Measurements from ENCODE around the gene NARF.

NARF gene

GRCh38 chr17:82479602-82480001 lies 21.1 kb downstream of the NARF start:
- DNase-seq, result no peak

- no peak for DNase-seq
Measured at GRCh38 chr17:82480318-82480717, 21.8 kb downstream of the NARF start.

- DNase-seq, result no peak
Measured at GRCh38 chr17:82483204-82483660, 24.7 kb downstream of the NARF start.

GRCh38 chr17:82483836-82484235 lies 25.3 kb downstream of the NARF start:
- DNase-seq, result no peak

GRCh38 chr17:82486231-82487094 lies 27.9 kb downstream of the NARF start:
- DNase-seq, result no peak

GRCh38 chr17:82487910-82488309 lies 29.4 kb downstream of the NARF start:
- no peak for DNase-seq

- DNase-seq, result no peak
Measured at GRCh38 chr17:82489117-82489516, 30.6 kb downstream of the NARF start.

GRCh38 chr17:82489851-82490511 lies 31.4 kb downstream of the NARF start:
- peak; percentile 32 for DNase-seq

- peak; percentile 92 for DNase-seq
Measured at GRCh38 chr17:82490512-82491195, 32.1 kb downstream of the NARF start.

- no peak for DNase-seq
Measured at GRCh38 chr17:82491196-82491530, 32.6 kb downstream of the NARF start.

- no peak for DNase-seq
Measured at GRCh38 chr17:82491533-82491932, 33.0 kb downstream of the NARF start.

- no peak for DNase-seq
Measured at GRCh38 chr17:82492643-82493225, 34.2 kb downstream of the NARF start.

- DNase-seq, result no peak
Measured at GRCh38 chr17:82493226-82493781, 34.8 kb downstream of the NARF start.

GRCh38 chr17:82494236-82495055 lies 35.9 kb downstream of the NARF start:
- DNase-seq, result peak; percentile 96

- DNase-seq, result peak; percentile 96
Measured at GRCh38 chr17:82495844-82496528, 37.4 kb downstream of the NARF start.

GRCh38 chr17:82496529-82497434 lies 38.2 kb downstream of the NARF start:
- DNase-seq, result peak; percentile 95

- DNase-seq, result peak; percentile 71
Measured at GRCh38 chr17:82497483-82498405, 39.2 kb downstream of the NARF start.

- no peak for DNase-seq
Measured at GRCh38 chr17:82502207-82502606, 43.7 kb downstream of the NARF start.

- no peak for DNase-seq
Measured at GRCh38 chr17:82503094-82503727, 44.7 kb downstream of the NARF start.

Measured in NCI-H146 (cell line).